Activated naive CD8-positive, alpha-beta T cell treated with anti-CD3 and anti-CD28 coated beads, Interleukin-2, amount 50 U/mL, for 24 hours (primary cell): Measurements from ENCODE around the gene GPSM1.

Experiments used
- ATAC-seq: fragments of 150-1000 bp; cut with Tn5 transposase; one replicate; pipeline ENCODE4 v1.10.0; 2021
- DNase-seq: peaks from one replicate; pipeline ENCODE4 v3.0.0; 2021
- H3K27ac Mint-ChIP-seq: one replicate; pipeline ENCODE4 v1.8.0; 2021; ENCODE audit warnings: mild to moderate bottlenecking, mixed read lengths
- H3K27me3 Mint-ChIP-seq: one replicate; pipeline ENCODE4 v1.8.0; 2021; ENCODE audit warnings: mixed read lengths
- H3K36me3 Mint-ChIP-seq: one replicate; pipeline ENCODE4 v1.8.0; 2021; ENCODE audit warnings: low read depth, mixed read lengths
- H3K4me1 Mint-ChIP-seq: one replicate; pipeline ENCODE4 v1.8.0; 2021; ENCODE audit warnings: mixed read lengths
- H3K4me3 Mint-ChIP-seq: one replicate; pipeline ENCODE4 v1.8.0; 2021; ENCODE audit warnings: mild to moderate bottlenecking, moderate library complexity, mixed read lengths
- H3K9me3 Mint-ChIP-seq: one replicate; pipeline ENCODE4 v1.8.0; 2021; ENCODE audit warnings: mixed read lengths

GPSM1 gene

DNA sequence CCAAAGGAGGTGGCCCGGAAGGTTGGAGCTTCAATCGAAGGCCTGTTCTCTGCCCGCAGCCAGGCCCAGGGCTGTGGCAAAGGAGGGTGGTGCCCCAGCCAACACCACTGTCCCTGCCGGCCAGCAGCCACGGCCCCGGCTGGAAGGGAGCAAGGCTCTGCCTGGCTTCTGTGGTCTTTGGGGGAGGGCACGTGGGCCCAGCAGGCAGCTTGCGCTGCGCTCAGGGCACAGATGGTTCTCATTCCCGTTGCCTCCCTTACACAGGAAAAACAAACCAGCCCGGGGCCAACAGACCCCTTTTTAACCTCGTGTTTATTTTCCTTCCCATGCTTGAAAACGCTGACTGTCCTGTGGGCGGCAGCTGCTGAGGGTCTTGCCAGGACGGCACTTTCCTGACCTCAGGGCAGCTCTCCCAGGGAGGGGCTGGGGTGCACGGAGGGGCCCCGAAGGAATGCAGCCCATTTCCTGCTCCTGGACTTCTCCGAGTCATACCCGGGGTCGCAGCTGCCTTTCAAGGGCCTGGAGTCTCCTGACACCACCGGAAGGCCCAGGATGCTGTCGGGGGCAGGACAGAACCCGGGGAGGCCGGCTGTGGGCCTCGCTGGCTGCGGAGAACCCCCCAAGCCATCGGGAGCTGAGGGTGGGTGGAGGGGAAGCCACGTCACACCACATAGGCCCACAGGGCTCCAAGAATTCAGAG, 1.1 kb upstream of the GPSM1 start:
- ATAC-seq, result no peak
- Mint-ChIP-seq H3K27ac (no peak overlapping the region), H3K27me3 (no peaks in the 10 kb centered on the region), H3K36me3 (no peaks in the 10 kb centered on the region), H3K9me3 (no peaks in the 10 kb centered on the region), H3K4me3 (no peak overlapping the region), H3K4me1 (peaks cover 3% of the 10 kb centered on the region)
- DNase-seq, result no peak

DNA sequence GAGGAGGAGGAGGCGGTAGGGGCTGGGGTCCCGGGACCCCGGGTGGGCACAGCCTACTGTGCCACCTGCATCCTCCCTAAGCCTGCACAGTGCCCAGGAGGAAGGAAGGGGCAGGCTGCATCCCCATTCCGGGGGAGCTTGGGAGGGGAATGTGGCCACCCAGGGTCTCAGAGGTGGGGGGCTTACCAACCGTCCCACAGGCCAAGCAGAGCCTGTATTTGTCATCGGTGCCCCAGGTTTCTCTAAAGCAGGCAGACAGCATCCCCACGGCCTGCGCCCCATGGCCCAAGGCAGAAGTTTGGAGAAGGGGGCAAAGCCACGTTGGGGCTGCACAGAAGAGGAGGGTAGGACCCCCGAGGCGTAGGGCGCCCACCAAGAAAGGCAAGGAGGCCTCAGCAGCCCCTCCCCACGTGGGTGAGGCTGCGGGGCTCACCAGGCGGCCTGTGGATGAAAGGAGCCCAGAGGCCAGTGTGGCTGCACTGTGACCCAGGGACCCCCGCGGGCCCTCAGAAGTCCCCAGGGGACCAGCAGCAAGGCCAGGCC, 507 bp upstream of the GPSM1 start:
- Mint-ChIP-seq H3K27me3 (no peaks in the 10 kb centered on the region), H3K4me3 (peak overlapping the region; percentile 53), H3K4me1 (peaks cover 3% of the 10 kb centered on the region), H3K9me3 (no peaks in the 10 kb centered on the region), H3K36me3 (no peaks in the 10 kb centered on the region), H3K27ac (no peak overlapping the region)
- ATAC-seq (no peak), DNase-seq (no peak)

DNA sequence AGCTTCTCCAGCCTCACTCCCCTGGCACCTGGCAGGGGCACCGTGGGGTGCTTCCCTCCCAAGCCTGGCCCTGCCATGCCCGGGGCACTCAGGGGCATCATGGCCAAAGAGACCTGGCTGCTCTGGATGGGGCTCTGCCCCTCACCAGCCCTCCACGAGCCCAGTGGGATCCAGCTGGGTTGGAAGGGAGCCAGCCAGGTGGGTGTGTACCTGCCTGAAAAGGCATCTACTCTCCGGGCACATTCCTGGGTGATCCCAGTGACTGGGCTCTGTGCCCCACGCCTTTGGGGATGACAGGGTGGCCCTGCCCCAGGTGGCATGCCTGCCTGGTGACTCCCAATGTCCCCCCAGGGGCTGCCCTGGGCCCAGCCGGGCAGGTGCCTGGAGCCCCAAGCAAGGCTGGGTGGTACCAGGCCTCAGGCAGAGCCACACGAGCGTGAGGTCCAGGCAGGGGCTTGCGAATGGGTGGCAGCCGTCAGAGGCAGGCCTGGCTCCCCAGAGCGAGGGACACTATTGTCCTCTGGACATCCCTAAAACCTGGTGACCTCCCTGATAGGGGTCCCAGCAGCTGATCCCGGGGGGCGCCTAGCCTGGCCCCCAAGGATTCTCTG, 777 bp downstream of the GPSM1 start:
- Mint-ChIP-seq H3K27me3 (no peaks in the 10 kb centered on the region), H3K27ac (no peak overlapping the region), H3K4me1 (peaks cover 3% of the 10 kb centered on the region), H3K36me3 (no peaks in the 10 kb centered on the region), H3K9me3 (no peaks in the 10 kb centered on the region), H3K4me3 (peak overlapping the region; percentile 45)
- ATAC-seq, result no peak
- no peak for DNase-seq

DNA sequence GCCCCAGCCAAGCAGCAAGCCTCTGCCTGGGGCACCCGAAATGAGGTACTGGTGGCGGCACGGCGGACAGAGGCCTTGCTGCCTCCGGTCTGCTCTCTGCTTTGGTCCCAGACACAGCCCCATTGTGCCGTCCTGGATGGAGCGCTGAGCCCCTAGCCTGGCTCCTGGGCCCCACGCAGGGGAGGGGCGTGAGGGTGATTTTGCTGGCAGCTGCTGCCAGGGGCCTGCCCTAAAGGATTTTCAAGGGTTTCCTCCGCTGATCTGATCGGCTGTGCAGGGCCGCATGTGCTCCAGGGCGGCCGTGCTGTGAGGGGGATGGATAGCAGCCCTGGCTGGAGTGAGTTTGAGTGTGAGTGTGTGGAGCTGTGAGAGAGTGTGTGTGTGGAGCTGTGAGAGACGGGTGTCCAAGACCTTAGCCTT, 1.3 kb downstream of the GPSM1 start:
- Mint-ChIP-seq H3K27ac (no peak overlapping the region), H3K4me1 (peaks cover 3% of the 10 kb centered on the region), H3K9me3 (no peaks in the 10 kb centered on the region), H3K36me3 (no peaks in the 10 kb centered on the region), H3K4me3 (peak overlapping the region; percentile 57), H3K27me3 (no peaks in the 10 kb centered on the region)
- ATAC-seq (no peak), DNase-seq (no peak)

DNA sequence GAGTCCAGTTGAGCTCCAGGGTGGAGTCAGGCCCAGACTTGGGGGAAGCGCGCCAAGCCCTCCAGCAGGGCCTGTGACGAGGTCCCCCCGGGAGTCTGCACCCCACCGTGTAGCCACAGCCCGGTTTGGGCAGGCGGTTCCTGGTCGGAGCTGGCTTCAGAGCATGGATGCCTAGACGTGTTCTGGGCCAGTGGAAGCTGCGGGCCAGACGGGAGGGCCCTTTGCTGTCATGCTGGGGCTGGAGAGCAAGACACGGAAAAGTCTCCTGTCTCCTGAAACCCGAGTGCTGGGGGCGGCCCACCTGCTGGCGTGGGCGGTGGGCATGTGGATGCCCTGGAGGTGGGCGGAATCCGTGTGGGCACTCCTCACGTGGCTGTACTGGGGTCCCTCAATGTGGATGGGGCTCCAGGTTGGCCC, 1.9 kb downstream of the GPSM1 start:
- Mint-ChIP-seq H3K4me3 (no peak overlapping the region), H3K36me3 (no peaks in the 10 kb centered on the region), H3K27me3 (no peaks in the 10 kb centered on the region), H3K27ac (no peak overlapping the region), H3K4me1 (peaks cover 3% of the 10 kb centered on the region), H3K9me3 (no peaks in the 10 kb centered on the region)
- no peak for ATAC-seq
- DNase-seq, result no peak

DNA sequence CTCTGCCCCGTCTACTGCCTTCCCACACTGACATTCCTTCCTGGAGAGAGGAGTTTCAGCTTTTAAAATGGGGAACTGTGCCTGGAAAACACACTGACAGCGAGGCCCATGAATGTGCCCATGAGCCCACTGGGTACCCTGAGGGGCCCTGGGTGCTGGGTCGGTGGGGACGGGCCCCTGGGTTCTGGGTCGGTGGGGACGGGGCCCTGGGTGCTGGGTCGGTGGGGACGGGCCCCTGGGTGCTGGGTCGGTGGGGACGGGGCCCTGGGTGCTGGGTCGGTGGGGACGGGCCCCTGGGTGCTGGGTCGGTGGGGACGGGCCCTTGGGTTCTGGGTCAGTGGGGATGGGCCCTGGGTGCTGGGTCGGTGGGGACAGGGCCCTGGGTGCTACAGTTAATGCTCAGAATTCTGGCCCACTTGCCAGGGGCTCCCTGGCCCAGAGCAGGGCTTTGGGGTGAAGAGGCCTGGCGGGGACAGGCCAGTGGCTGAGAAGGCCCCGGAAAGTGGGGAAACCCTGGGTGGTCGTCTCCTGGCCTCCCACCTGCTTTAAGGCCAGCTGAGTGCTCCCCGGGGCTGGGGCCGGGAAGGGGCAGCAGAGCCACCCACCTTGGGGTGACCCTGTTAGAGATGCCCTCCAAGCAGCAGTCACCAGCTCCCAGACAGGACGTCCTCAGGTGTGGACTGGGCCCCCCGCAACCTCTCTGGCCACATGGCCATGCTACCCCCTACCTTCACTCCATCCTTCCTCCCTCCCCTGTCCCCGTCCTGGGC, 2.5 kb downstream of the GPSM1 start:
- no peak for ATAC-seq
- Mint-ChIP-seq H3K36me3 (no peaks in the 10 kb centered on the region), H3K27me3 (no peaks in the 10 kb centered on the region), H3K27ac (no peak overlapping the region), H3K4me3 (no peak overlapping the region), H3K4me1 (peaks cover 3% of the 10 kb centered on the region), H3K9me3 (no peaks in the 10 kb centered on the region)
- DNase-seq, result no peak

DNA sequence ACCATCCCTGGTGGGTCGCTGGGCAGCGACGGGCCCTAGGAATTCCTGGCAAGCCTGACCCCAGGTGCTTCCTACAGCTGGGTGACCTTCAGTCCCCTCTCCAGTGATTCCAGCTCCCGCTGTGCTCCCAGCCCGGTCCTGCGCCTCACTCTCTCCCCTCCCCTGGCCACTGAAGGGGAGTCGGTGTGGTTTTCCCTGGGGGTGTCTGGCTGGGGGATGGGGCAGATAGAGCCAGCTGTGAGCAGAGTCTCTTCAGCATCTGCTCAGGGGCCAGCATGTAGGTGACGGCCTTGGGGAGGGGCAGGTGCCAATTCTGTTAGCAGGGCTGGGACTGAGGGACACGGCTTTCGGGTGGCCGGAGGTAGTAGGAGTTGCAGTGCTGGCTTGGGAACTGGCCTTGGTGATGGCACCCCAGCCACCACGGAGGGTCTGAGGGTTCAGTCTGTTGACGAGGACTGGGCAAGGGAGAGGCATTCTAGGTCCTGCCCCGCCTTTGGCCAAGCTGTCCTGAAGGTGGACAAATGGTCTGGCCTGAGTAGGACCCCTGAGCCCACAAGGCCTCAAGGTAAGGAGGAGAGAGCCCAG, 3.2 kb downstream of the GPSM1 start:
- Mint-ChIP-seq H3K9me3 (no peaks in the 10 kb centered on the region), H3K4me3 (no peak overlapping the region), H3K27ac (no peak overlapping the region), H3K36me3 (no peaks in the 10 kb centered on the region), H3K4me1 (peaks cover 3% of the 10 kb centered on the region), H3K27me3 (no peaks in the 10 kb centered on the region)
- ATAC-seq (no peak), DNase-seq (no peak)

DNA sequence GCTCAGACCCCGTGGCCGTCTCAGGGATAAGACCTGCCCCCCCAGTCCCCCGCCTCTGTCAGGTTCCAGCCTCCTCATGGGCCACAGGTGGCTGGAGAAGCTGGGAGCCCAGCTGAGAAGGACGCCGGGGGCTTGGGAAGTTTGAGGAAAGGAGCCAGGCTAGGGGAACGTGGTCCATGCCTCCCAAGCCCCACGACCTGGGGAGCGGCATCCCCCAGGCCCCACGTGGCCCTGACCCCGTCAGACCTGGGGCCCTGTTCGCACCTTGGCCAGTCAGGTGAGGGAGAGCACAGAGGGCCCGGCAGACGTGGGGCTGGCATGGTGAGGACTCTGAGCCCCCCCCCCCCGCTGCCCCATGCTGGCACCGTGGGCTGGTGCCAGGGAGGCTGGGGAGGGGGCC, 3.7 kb downstream of the GPSM1 start:
- no peaks in the 10 kb centered on the region for H3K9me3 Mint-ChIP-seq
- DNase-seq, result no peak

DNA sequence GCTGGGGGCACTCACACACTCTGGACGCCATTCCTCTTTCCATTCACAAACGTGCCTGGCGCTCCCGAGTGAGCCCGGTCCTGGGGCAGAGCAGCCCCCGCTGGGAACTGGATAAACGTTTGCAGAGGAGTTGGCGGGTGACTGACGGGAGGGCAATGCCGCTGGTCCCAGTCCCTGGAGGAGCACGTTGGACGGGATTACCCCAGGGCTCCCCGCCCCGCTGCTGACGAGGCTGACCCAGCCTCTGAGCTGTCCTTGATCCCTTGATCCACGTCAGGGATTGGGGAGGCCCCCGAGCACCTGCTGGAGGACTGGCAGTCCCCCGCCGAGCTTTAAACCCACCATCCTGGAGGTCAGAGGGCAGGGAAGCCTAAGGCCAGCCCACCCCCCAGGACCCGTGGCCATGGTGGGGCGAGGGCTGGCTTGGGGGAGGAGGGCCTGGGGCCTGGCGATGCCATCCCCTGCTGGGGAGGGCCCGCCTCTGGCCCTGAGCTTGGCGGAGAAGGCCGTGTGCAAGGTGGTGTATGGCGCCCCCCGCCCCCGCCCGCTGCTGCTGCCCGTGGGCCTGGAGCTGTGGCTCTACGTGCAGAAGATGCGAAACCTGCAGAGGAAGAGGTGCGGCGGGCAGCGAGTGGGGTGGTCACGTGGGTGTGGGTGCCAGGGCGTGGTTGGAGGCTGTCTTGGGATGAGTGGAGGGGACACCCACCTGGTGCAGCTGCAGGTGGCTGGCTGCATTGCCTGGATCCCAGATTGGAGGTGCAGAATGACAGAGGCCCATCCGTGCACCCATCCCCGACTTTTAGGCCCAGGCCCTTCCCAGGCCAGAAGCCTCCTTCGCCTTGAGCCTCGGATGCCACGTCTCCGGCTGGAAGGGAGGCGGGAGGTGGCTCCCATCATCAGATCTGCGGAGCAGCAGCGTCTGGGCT, 4.5 kb downstream of the GPSM1 start:
- Mint-ChIP-seq H3K4me3 (no peak overlapping the region), H3K27me3 (no peaks in the 10 kb centered on the region), H3K4me1 (peaks cover 3% of the 10 kb centered on the region), H3K9me3 (no peaks in the 10 kb centered on the region), H3K27ac (no peak overlapping the region), H3K36me3 (no peaks in the 10 kb centered on the region)
- ATAC-seq, result no peak
- no peak for DNase-seq

More for the DNA sequence above, 3.7 kb downstream of the GPSM1 start:
- ATAC-seq, result no peak
- Mint-ChIP-seq H3K4me3 (no peak overlapping the region), H3K27ac (no peak overlapping the region), H3K36me3 (no peaks in the 10 kb centered on the region), H3K4me1 (peaks cover 3% of the 10 kb centered on the region), H3K27me3 (no peaks in the 10 kb centered on the region)

DNA sequence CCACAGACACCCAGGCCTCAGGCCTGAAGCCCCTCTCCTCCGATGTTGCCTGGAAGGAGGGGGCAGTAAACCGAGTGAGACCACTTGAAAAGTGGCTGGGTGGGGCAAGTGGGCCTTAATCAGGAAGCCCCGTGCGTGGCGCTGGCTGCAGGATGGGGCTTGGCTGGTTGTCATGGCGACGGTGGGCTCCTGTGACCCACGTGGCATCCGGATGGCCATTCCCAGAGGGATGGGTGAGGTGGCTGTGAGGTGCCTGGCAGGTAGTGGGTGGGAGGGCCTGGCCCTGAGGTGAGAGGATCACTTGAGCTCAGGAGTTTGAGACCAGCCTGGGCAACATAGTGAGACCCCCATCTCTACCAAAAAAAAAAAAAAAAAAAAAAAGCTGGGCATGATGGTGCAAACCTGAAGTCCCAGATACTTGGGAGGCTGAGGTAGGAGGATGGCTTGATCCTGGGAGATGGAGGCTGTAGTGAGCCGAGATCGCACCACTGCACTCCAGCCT, 5.2 kb downstream of the GPSM1 start:
- no peaks in the 10 kb centered on the region for H3K27me3 Mint-ChIP-seq
- H3K4me1 Mint-ChIP-seq, result peaks cover 3% of the 10 kb centered on the region
- no peak overlapping the region for H3K4me3 Mint-ChIP-seq
- ATAC-seq, result no peak
- H3K9me3 Mint-ChIP-seq, result no peaks in the 10 kb centered on the region
- H3K27ac Mint-ChIP-seq, result no peak overlapping the region
- DNase-seq, result no peak
- no peaks in the 10 kb centered on the region for H3K36me3 Mint-ChIP-seq

DNA sequence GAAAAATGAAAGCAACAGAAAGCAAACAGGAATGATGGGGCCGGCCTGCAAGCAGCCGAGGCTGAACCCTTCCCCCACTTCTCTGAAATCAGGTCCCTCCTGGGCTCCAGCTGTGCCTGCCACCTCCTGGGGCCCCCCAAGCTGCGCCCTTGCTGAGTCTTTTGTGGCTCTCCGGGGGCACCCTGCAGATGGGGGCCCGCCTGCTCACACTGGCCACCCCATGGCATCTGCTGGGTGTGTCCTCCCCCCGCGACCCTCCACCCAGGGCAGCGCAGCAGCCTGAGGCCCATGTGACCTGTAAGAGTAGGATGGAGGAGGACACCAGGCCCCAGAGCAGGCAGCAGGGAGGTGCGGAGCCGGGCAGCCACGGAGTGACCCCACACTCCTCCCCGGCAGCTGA, 5.7 kb downstream of the GPSM1 start:
- Mint-ChIP-seq H3K4me3 (no peak overlapping the region), H3K4me1 (peaks cover 3% of the 10 kb centered on the region), H3K9me3 (no peaks in the 10 kb centered on the region), H3K27ac (no peak overlapping the region), H3K27me3 (no peaks in the 10 kb centered on the region), H3K36me3 (no peaks in the 10 kb centered on the region)
- no peak for ATAC-seq
- DNase-seq, result no peak

DNA sequence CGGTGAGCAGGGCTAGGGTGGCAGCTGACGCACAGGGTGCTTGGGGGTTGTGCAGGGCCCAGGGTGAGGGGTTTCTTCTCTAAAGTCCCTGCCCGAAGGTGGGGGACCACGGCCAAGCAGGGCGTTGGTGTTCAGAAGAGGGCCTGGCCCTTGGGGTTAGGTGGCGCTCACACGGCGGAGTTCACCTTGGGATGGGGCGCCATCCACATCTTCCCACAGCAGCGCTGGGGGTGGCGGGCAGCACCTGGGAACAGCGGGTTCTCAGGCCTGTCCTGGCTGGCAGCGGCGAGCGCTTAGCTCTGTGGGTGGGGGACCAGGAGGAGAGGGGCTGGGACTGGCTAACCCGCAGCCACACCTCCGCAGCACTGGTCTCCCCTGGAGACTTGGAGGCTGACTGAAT, 6.1 kb downstream of the GPSM1 start:
- H3K27ac Mint-ChIP-seq, result no peak overlapping the region
- H3K36me3 Mint-ChIP-seq, result no peaks in the 10 kb centered on the region
- no peaks in the 10 kb centered on the region for H3K9me3 Mint-ChIP-seq
- H3K27me3 Mint-ChIP-seq, result no peaks in the 10 kb centered on the region
- H3K4me1 Mint-ChIP-seq, result peaks cover 3% of the 10 kb centered on the region
- no peak overlapping the region for H3K4me3 Mint-ChIP-seq
- ATAC-seq, result no peak
- no peak for DNase-seq

DNA sequence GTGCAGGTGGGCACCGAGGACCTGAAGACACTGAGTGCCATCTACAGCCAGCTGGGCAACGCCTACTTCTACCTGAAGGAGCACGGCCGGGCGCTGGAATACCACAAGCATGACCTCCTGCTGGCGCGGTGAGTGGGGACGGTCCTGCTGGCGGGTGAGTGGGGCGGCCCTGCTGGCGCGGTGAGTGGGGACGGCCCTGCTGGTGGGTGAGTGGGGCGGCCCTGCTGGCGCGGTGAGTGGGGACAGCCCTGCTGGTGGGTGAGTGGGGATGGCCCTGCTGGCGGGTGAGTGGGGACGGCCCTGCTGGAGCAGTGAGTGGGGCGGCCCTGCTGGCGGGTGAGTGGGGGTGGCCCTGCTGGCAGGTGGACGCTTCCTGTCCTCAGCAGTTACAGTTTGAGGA, 7.2 kb downstream of the GPSM1 start:
- H3K4me3 Mint-ChIP-seq, result no peak overlapping the region
- H3K36me3 Mint-ChIP-seq, result no peaks in the 10 kb centered on the region
- no peaks in the 10 kb centered on the region for H3K27me3 Mint-ChIP-seq
- H3K27ac Mint-ChIP-seq, result no peak overlapping the region
- H3K9me3 Mint-ChIP-seq, result no peaks in the 10 kb centered on the region
- H3K4me1 Mint-ChIP-seq, result no peaks in the 10 kb centered on the region
- DNase-seq (no peak), ATAC-seq (no peak)
